ENCODE data around the gene C20orf144.

The C20orf144 gene

DNA sequence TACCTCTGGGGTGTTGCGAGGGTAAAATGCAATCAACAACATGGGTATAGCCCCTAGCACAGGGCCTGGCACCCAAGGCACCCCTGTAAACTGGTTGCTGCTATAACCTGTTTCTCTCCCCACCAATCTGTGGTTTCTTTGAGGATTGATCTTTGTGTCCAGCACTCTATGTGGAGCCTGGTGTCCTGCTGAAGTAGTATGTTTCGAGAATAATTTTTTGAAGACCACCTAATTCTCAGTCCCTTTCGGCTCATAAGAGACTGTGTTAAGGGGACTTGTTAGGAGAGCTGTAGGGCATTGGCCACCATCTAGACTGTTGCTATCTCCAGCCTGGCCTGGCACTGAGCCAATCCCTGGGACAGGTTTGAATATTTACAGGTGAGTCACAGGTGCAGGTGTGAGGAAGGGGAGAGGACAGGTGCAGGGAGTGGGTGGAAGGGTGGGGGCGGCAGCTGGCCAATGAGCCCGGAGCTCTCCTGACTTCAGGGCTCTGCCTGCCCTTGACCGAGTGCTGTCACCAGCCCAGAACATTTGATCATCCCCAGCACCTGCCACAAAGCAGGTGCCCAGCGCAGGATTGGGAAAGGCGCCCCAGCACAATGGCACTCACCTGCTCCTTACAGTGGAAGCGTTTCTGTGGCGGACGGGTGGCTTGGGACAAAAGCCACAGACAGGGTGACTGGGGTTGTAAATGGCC lies 8.1 kb upstream of the C20orf144 start:
- no peak for DNase-seq
- H3K4me3 ChIP-seq (ENCODE audit: control insufficient read depth in 1 of 7, extremely low read depth in 1 of 7, insufficient read depth in 4 of 7, low read depth in 2 of 7, low read length in 6 of 7), result no peak overlapping the region

DNA sequence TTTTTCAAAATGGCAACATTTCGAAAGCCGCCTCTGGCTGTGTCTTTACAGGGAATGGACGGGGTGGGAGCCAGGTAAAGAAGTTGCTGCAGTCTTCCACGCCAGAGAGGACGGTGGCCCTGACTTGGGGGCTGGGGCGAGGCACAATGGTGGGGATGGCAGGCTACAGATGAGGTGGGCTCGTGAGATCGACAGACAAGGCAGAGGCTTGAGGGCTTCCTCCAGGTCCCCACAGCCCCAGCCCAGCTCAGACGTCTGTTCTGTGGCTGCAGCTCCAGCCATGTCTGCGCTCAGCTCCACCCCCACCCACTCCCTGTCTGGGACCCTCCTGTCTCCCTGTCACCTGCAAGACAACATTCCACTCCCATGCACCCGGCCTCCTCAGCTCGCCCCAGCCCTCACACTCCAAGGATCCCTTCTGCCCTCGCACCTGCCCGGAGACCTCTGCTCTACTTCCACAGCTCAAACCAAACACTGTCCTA lies 7.4 kb upstream of the C20orf144 start:
- POLR2A ChIA-PET, result no interaction called here
- Histone ChIP-seq H3K36me3 (ENCODE audit: control insufficient read depth in 4 of 4, insufficient read depth in 4 of 4, low read length in 3 of 4) (peaks cover 0 to 5% (median 0%) of the 10 kb centered on the region in 4 experiments), H3K27ac (ENCODE audit: insufficient read depth in 1 of 2, low read depth in 1 of 2, low read length in 2 of 2, poor library complexity in 1 of 2, severe bottlenecking in 2 of 2) (no peak overlapping the region), H3K27me3 (replicated peaks in 2 of 5; ENCODE audit: control insufficient read depth in 4 of 5, insufficient read depth in 5 of 5, low read length in 4 of 5) (no peaks in the 10 kb centered on the region), H3K4me1 (ENCODE audit: control extremely low read depth in 1 of 4, control insufficient read depth in 4 of 4, insufficient read depth in 4 of 4, low read length in 3 of 4) (peaks cover 0 to 2% (median 0%) of the 10 kb centered on the region in 4 experiments), H3K9me3 (ENCODE audit: control extremely low read depth in 1 of 5, control insufficient read depth in 4 of 5, insufficient read depth in 2 of 5, low read depth in 1 of 5, low read length in 4 of 5) (no peaks in the 10 kb centered on the region), H3K4me3 (ENCODE audit: control insufficient read depth in 1 of 7, extremely low read depth in 1 of 7, insufficient read depth in 4 of 7, low read depth in 2 of 7, low read length in 6 of 7) (no peak overlapping the region)
- no peak for DNase-seq
- WGBS (ENCODE audit: insufficient coverage), result 81% methylated on average over 11 of the region's 14 CpGs
- CTCF ChIA-PET, result interaction anchor here (1.4 to 8.2 kb wide), 5 partner anchors 11 to 200 kb away, joined by 3 to 86 read pairs (median 3); partner anchors contain the start of genes ACTL10 and C20orf144

More for the DNA sequence above, 8.1 kb upstream of the C20orf144 start:
- CTCF ChIA-PET, result interaction anchor here (0.7 to 8.2 kb wide), 10 partner anchors 12 to 254 kb away, joined by 3 to 86 read pairs (median 3); partner anchors contain the start of genes ACTL10, C20orf144 and CDK5RAP1
- Histone ChIP-seq H3K4me1 (ENCODE audit: control extremely low read depth in 1 of 4, control insufficient read depth in 4 of 4, insufficient read depth in 4 of 4, low read length in 3 of 4) (peaks cover 0 to 2% (median 0%) of the 10 kb centered on the region in 4 experiments), H3K27ac (ENCODE audit: insufficient read depth in 1 of 2, low read depth in 1 of 2, low read length in 2 of 2, poor library complexity in 1 of 2, severe bottlenecking in 2 of 2) (no peak overlapping the region), H3K27me3 (replicated peaks in 2 of 5; ENCODE audit: control insufficient read depth in 4 of 5, insufficient read depth in 5 of 5, low read length in 4 of 5) (no peaks in the 10 kb centered on the region), H3K36me3 (ENCODE audit: control insufficient read depth in 4 of 4, insufficient read depth in 4 of 4, low read length in 3 of 4) (no peaks in the 10 kb centered on the region), H3K9me3 (ENCODE audit: control extremely low read depth in 1 of 5, control insufficient read depth in 4 of 5, insufficient read depth in 2 of 5, low read depth in 1 of 5, low read length in 4 of 5) (no peaks in the 10 kb centered on the region)
- POLR2A ChIA-PET, result interaction anchor here (1.2 kb wide), 1 partner anchor 13 kb away, joined by 6 read pairs; the partner anchor contains the start of gene ACTL10
- 91% methylated on average over 11 of the region's 11 CpGs for WGBS (ENCODE audit: insufficient coverage)

GRCh38 chr20:33655164-33655563 lies 7.0 kb upstream of the C20orf144 start:
- 93% methylated on average over 2 of the region's 4 CpGs for WGBS (ENCODE audit: insufficient coverage)
- no peak for DNase-seq

DNA sequence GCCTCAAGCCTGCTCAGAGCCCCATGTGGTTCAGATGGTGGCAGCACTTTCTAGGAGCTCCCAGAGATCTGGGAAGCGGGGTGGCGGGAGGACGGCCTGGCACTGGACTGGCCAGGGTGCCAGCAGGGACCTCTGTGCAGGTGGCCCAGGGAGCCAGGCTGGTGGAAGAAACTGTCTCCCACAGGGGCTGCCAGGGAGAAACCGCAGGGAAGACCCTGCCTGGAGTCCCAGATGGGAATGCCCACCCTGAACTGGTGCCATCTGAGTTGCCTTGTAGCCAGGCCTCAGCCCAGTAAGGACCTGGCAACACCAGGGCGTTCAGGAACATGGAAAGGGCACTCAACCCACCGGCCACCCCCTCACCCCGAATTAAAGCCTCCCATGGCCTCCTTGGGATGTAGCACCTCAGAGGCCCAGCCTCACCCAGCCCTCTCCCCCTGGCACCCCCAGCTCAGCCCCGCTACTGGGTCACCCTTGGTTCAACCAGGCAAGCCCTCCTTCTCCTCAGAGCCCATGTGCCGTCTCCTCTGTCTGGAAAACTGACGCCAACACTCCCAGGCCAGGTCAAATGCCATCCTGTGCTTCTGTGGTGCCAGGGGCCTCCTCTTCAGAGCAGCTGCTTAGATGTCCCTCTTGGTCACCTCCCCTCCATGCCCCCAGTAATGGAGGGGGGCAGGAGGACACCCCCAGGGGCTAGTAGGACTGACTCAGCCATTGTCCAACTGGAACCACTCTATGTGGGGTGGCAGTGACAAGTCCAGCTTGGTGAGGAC lies 5.9 kb upstream of the C20orf144 start:
- WGBS (ENCODE audit: insufficient coverage), result 98% methylated on average over 9 of the region's 10 CpGs

More at GRCh38 chr20:33655164-33655563, 7.0 kb upstream of the C20orf144 start:
- no peak overlapping the region for H3K4me3 ChIP-seq (ENCODE audit: control insufficient read depth in 1 of 7, extremely low read depth in 1 of 7, insufficient read depth in 4 of 7, low read depth in 2 of 7, low read length in 6 of 7)
- ChIA-PET POLR2A (no interaction called here), CTCF (interaction anchor here (1.4 to 8.2 kb wide), 3 partner anchors 11 to 198 kb away, joined by 3 to 86 read pairs (median 11); partner anchors contain the start of genes ACTL10 and C20orf144)
- no peaks in the 10 kb centered on the region for H3K27me3 ChIP-seq (replicated peaks in 2 of 5; ENCODE audit: control insufficient read depth in 4 of 5, insufficient read depth in 5 of 5, low read length in 4 of 5)
- no peaks in the 10 kb centered on the region for H3K9me3 ChIP-seq (ENCODE audit: control extremely low read depth in 1 of 5, control insufficient read depth in 4 of 5, insufficient read depth in 2 of 5, low read depth in 1 of 5, low read length in 4 of 5)
- H3K4me1 ChIP-seq (ENCODE audit: control extremely low read depth in 1 of 4, control insufficient read depth in 4 of 4, insufficient read depth in 4 of 4, low read length in 3 of 4), result peaks cover 0 to 2% (median 0%) of the 10 kb centered on the region in 4 experiments
- peaks cover 0 to 7% (median 0%) of the 10 kb centered on the region in 4 experiments for H3K36me3 ChIP-seq (ENCODE audit: control insufficient read depth in 4 of 4, insufficient read depth in 4 of 4, low read length in 3 of 4)
- no peak overlapping the region for H3K27ac ChIP-seq (ENCODE audit: insufficient read depth in 1 of 2, low read depth in 1 of 2, low read length in 2 of 2, poor library complexity in 1 of 2, severe bottlenecking in 2 of 2)

DNA sequence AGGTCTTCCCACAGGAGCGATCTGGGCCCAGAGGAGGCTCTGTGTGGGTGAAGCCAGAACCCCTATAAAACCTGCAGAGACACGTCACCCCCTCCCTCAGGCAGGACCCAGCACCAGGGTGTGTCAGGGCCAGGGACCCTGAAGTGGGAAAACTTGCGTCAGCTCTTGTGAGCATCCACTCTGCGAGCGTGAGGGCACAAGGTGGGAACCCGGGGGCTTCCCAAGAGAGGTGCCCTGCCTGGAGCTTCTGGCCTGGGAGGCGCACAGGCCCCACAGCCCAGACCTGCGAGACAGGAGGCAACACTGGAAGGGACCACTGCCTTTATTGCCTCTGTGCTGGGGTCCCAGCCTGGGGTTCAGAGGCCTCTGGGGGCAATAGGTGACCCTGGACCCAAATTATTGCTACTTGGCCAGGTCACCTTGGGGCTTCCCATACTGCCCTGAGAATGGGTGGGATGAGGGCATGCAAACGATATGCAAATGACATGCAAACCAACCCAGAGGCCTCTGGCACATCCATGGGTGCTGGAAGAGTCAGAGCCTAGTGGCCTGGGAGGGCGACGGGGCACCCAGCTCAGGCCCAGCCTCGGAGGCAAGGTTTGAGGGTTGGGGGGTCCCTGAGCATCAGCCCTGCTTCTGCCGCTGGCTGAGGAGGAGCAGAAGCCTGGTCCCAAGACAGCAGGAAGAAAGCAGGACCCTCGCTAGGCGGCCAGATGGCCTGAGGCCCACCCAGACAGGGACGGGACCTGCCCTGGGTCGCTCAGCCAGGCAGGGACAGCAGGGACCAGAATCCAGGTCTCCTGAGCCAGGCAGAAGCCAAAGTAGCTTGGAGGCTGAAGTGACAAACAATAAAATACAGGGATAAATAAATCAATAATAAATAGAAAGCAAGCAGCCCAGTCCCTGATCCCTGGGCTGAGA lies 5.1 kb upstream of the C20orf144 start:
- DNase-seq, result no peak
- no peak overlapping the region for H3K27ac ChIP-seq (ENCODE audit: insufficient read depth in 1 of 2, low read depth in 1 of 2, low read length in 2 of 2, poor library complexity in 1 of 2, severe bottlenecking in 2 of 2)
- H3K9me3 ChIP-seq (ENCODE audit: control extremely low read depth in 1 of 5, control insufficient read depth in 4 of 5, insufficient read depth in 2 of 5, low read depth in 1 of 5, low read length in 4 of 5), result no peaks in the 10 kb centered on the region
- WGBS (ENCODE audit: insufficient coverage), result 98% methylated on average over 14 of the region's 17 CpGs
- H3K4me3 ChIP-seq (ENCODE audit: control insufficient read depth in 1 of 7, extremely low read depth in 1 of 7, insufficient read depth in 4 of 7, low read depth in 2 of 7, low read length in 6 of 7), result no peak overlapping the region
- CTCF ChIA-PET, result interaction anchor here (8.2 kb wide), 1 partner anchor 9 kb away, joined by 86 read pairs; the partner anchor contains the start of genes ACTL10 and C20orf144
- H3K36me3 ChIP-seq (ENCODE audit: control insufficient read depth in 4 of 4, insufficient read depth in 4 of 4, low read length in 3 of 4), result peaks cover 0 to 7% (median 0%) of the 10 kb centered on the region in 4 experiments
- H3K4me1 ChIP-seq (ENCODE audit: control extremely low read depth in 1 of 4, control insufficient read depth in 4 of 4, insufficient read depth in 4 of 4, low read length in 3 of 4), result peaks cover 0 to 2% (median 0%) of the 10 kb centered on the region in 4 experiments
- POLR2A ChIA-PET, result no interaction called here
- H3K27me3 ChIP-seq (replicated peaks in 2 of 5; ENCODE audit: control insufficient read depth in 4 of 5, insufficient read depth in 5 of 5, low read length in 4 of 5), result no peaks in the 10 kb centered on the region

More for the DNA sequence above, 5.9 kb upstream of the C20orf144 start:
- H3K27ac ChIP-seq (ENCODE audit: insufficient read depth in 1 of 2, low read depth in 1 of 2, low read length in 2 of 2, poor library complexity in 1 of 2, severe bottlenecking in 2 of 2), result no peak overlapping the region
- CTCF ChIA-PET, result interaction anchor here (1.4 to 8.2 kb wide), 2 partner anchors 10 to 19 kb away, joined by 3 to 86 read pairs; partner anchors contain the start of genes ACTL10 and C20orf144
- peaks cover 0 to 2% (median 0%) of the 10 kb centered on the region in 4 experiments for H3K4me1 ChIP-seq (ENCODE audit: control extremely low read depth in 1 of 4, control insufficient read depth in 4 of 4, insufficient read depth in 4 of 4, low read length in 3 of 4)
- POLR2A ChIA-PET, result no interaction called here
- peaks cover 0 to 7% (median 0%) of the 10 kb centered on the region in 4 experiments for H3K36me3 ChIP-seq (ENCODE audit: control insufficient read depth in 4 of 4, insufficient read depth in 4 of 4, low read length in 3 of 4)
- H3K9me3 ChIP-seq (ENCODE audit: control extremely low read depth in 1 of 5, control insufficient read depth in 4 of 5, insufficient read depth in 2 of 5, low read depth in 1 of 5, low read length in 4 of 5), result no peaks in the 10 kb centered on the region
- no peak overlapping the region for H3K4me3 ChIP-seq (ENCODE audit: control insufficient read depth in 1 of 7, extremely low read depth in 1 of 7, insufficient read depth in 4 of 7, low read depth in 2 of 7, low read length in 6 of 7)
- H3K27me3 ChIP-seq (replicated peaks in 2 of 5; ENCODE audit: control insufficient read depth in 4 of 5, insufficient read depth in 5 of 5, low read length in 4 of 5), result no peaks in the 10 kb centered on the region
- no peak for DNase-seq

DNA sequence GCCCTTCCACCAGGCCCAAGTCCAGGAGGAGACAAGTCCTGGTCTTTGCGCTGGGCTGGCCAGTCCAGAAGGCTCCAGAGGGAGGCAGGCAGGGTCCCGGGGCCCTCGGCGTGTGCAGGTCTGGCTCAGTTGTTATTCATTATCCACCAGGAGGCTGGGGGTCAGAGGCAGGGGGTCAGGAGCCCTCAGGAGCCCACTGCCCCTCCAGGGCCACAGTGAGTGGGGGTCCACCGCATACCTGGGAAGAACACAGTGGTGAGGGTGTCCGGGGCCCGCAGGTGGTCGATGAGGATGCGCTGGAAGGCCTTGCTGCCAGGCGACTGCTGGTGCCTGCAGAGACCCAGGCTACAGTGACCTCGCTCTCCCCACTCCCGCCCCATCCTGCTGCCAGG lies 4.4 kb upstream of the C20orf144 start:
- Histone ChIP-seq H3K9me3 (ENCODE audit: control extremely low read depth in 1 of 5, control insufficient read depth in 4 of 5, insufficient read depth in 2 of 5, low read depth in 1 of 5, low read length in 4 of 5) (no peaks in the 10 kb centered on the region), H3K36me3 (ENCODE audit: control insufficient read depth in 4 of 4, insufficient read depth in 4 of 4, low read length in 3 of 4) (peaks cover 0 to 7% (median 0%) of the 10 kb centered on the region in 4 experiments), H3K4me1 (ENCODE audit: control extremely low read depth in 1 of 4, control insufficient read depth in 4 of 4, insufficient read depth in 4 of 4, low read length in 3 of 4) (peaks cover 0 to 4% (median under 1%) of the 10 kb centered on the region in 4 experiments), H3K27me3 (replicated peaks in 2 of 5; ENCODE audit: control insufficient read depth in 4 of 5, insufficient read depth in 5 of 5, low read length in 4 of 5) (no peaks in the 10 kb centered on the region), H3K27ac (ENCODE audit: insufficient read depth in 1 of 2, low read depth in 1 of 2, low read length in 2 of 2, poor library complexity in 1 of 2, severe bottlenecking in 2 of 2) (no peak overlapping the region), H3K4me3 (ENCODE audit: control insufficient read depth in 1 of 7, extremely low read depth in 1 of 7, insufficient read depth in 4 of 7, low read depth in 2 of 7, low read length in 6 of 7) (no peak overlapping the region)
- 99% methylated on average over 6 of the region's 12 CpGs for WGBS (ENCODE audit: insufficient coverage)
- ChIA-PET CTCF (interaction anchor here (8.2 kb wide), 1 partner anchor 8 kb away, joined by 86 read pairs; the partner anchor contains the start of genes ACTL10 and C20orf144), POLR2A (no interaction called here)
- DNase-seq, result no peak

Measured in common myeloid progenitor, CD34-positive (primary cell).